IMR-90 (cell line): ENCODE results near the gene SLBP. TPM values are rescaled to one million over a fixed set of nuclear protein-coding genes. Genes with fewer than 3 reads are reported as not detected.

ENCODE experiments used
- ATAC-seq: fragments of 200-7000 bp; cut with Tn5 transposase; 2 replicates; pipeline ENCODE4 v1.9.1; 2020; ENCODE audit warnings: low read depth, mild to moderate bottlenecking, moderate library complexity
- BruUV-seq: library from RNA; stranded (reverse); fragments of 400-500 nt; replicated peaks from 2 replicates; lab custom pipeline; 2021; lab: Mats Ljungman, UMichigan
- CTCF ChIA-PET: fragments of 300-600 bp; formaldehyde crosslinking; extraction: SDS; loops from one replicate; lab custom pipeline; 2021; ENCODE audit warnings: antibody characterized with exemption; lab: Yijun Ruan, JAX
- POLR2A ChIA-PET: fragments of 300-600 bp; sonication (Branson Sonifier 250); formaldehyde crosslinking; loops from one replicate; lab custom pipeline; 2022; ENCODE audit warnings: antibody characterized with exemption; ENCODE audit not compliant: unreplicated experiment; lab: Charles Lee
- DNase-seq: peaks from one replicate; pipeline ENCODE4 v3.0.0; 2013
- H2AFZ ChIP-seq: replicated peaks from 2 replicates; pipeline ENCODE3; 2013; ENCODE audit warnings: low read length, mild to moderate bottlenecking; ENCODE audit not compliant: poor library complexity
- H2AK5ac ChIP-seq: 2 replicates; pipeline ENCODE4 v1.6.1; 2013; ENCODE audit warnings: low read depth, low read length, inconsistent platforms
- H2AK9ac ChIP-seq: replicated peaks from 2 replicates; pipeline ENCODE3; 2013; ENCODE audit warnings: mild to moderate bottlenecking, low read depth, low read length, moderate library complexity; ENCODE audit not compliant: poor library complexity
- H2BK120ac ChIP-seq: 2 replicates; pipeline ENCODE4 v1.6.1; 2013; ENCODE audit warnings: low read depth, low read length, inconsistent platforms
- H2BK15ac ChIP-seq: 3 replicates; pipeline ENCODE4 v1.6.1; 2013; ENCODE audit warnings: low read depth, low read length, inconsistent platforms
- H2BK20ac ChIP-seq: 2 replicates; pipeline ENCODE4 v1.6.1; 2013; ENCODE audit warnings: low read depth, mild to moderate bottlenecking, inconsistent platforms, low read length, moderate library complexity
- H2BK5ac ChIP-seq: 2 replicates; pipeline ENCODE4 v1.6.1; 2013; ENCODE audit warnings: mild to moderate bottlenecking, low read depth, low read length, inconsistent platforms; ENCODE audit not compliant: poor library complexity, severe bottlenecking
- H3K14ac ChIP-seq: replicated peaks from 2 replicates; pipeline ENCODE4 v1.6.1; 2013; ENCODE audit warnings: low read depth, low read length, inconsistent platforms
- H3K18ac ChIP-seq: 2 replicates; pipeline ENCODE4 v1.6.1; 2013; ENCODE audit warnings: low read depth, low read length, control low read depth
- H3K23ac ChIP-seq: 2 replicates; pipeline ENCODE4 v1.6.1; 2013; ENCODE audit warnings: low read depth, low read length, inconsistent platforms
- H3K27ac ChIP-seq: 2 replicates; pipeline ENCODE4 v1.5.1; 2013; ENCODE audit warnings: mild to moderate bottlenecking, control low read depth, low read length; ENCODE audit not compliant: insufficient read depth
- H3K27me3 ChIP-seq: 2 replicates; pipeline ENCODE4 v1.6.1; 2013; ENCODE audit warnings: low read length; ENCODE audit not compliant: control insufficient read depth, insufficient read depth
- H3K36me3 ChIP-seq: 2 replicates; pipeline ENCODE4 v1.6.1; 2013; ENCODE audit warnings: low read length, mixed read lengths; ENCODE audit not compliant: control insufficient read depth, insufficient read depth
- H3K4ac ChIP-seq: 2 replicates; pipeline ENCODE4 v1.6.1; 2013; ENCODE audit warnings: low read depth, low read length, inconsistent platforms
- H3K4me1 ChIP-seq: 2 replicates; pipeline ENCODE4 v1.6.1; 2013; ENCODE audit warnings: low read length, mixed read lengths; ENCODE audit not compliant: control insufficient read depth, insufficient read depth
- H3K4me2 ChIP-seq: 2 replicates; pipeline ENCODE4 v1.6.1; 2013; ENCODE audit warnings: low read depth, mild to moderate bottlenecking, control low read depth, low read length, moderate library complexity
- H3K4me3 ChIP-seq: 2 replicates; pipeline ENCODE4 v1.5.1; 2013; ENCODE audit warnings: low read depth, mild to moderate bottlenecking, control low read depth, low read length, moderate library complexity; ENCODE audit not compliant: insufficient read depth
- H3K56ac ChIP-seq: 2 replicates; pipeline ENCODE4 v1.6.1; 2013; ENCODE audit warnings: low read length, inconsistent platforms; ENCODE audit not compliant: insufficient read depth; ENCODE audit errors: extremely low read depth
- H3K79me1 ChIP-seq, 2 experiments: 2 replicates each; pipeline ENCODE4 v1.6.1; 2013; ENCODE audit warnings: low read length in 2 of 2, inconsistent platforms in 1 of 2, low read depth in 1 of 2
- H3K9ac ChIP-seq: 2 replicates; pipeline ENCODE4 v1.6.1; 2013; ENCODE audit warnings: low read depth, low read length, control low read depth
- H3K9me1 ChIP-seq: 2 replicates; pipeline ENCODE4 v1.6.1; 2013; ENCODE audit warnings: low read length, inconsistent platforms; ENCODE audit not compliant: insufficient read depth
- H3K9me3 ChIP-seq: 2 replicates; pipeline ENCODE4 v1.6.1; 2013; ENCODE audit warnings: low read length; ENCODE audit not compliant: control insufficient read depth, insufficient read depth
- H4K20me1 ChIP-seq: 2 replicates; pipeline ENCODE4 v1.6.1; 2013; ENCODE audit warnings: low read length, inconsistent platforms; ENCODE audit not compliant: insufficient read depth
- H4K5ac ChIP-seq: 2 replicates; pipeline ENCODE4 v1.6.1; 2013; ENCODE audit warnings: mild to moderate bottlenecking, low read depth, low read length, control low read depth
- H4K8ac ChIP-seq, 2 experiments: 2 replicates each; pipeline ENCODE4 v1.6.1; 2013; ENCODE audit warnings: low read depth in 2 of 2, low read length in 2 of 2, control low read depth in 1 of 2, inconsistent platforms in 1 of 2
- H4K91ac ChIP-seq: 2 replicates; pipeline ENCODE4 v1.6.1; 2013; ENCODE audit warnings: low read depth, low read length, inconsistent platforms; ENCODE audit not compliant: insufficient read depth
- BHLHE40 ChIP-seq: fragments of 150-350 bp; IDR thresholded peaks from 2 replicates; pipeline ENCODE4 v1.6.1; 2016; ENCODE audit warnings: mild to moderate bottlenecking, low read depth, low read length
- CEBPB ChIP-seq: IDR thresholded peaks from 2 replicates; pipeline ENCODE4 v1.6.1; 2012; ENCODE audit warnings: low read depth, low read length, improper control_type of control experiment
- CHD1 ChIP-seq: IDR thresholded peaks from 2 replicates; pipeline ENCODE4 v1.6.1; 2012; ENCODE audit warnings: low read depth, low read length, improper control_type of control experiment
- FOS ChIP-seq: fragments of 150-350 bp; IDR thresholded peaks from 2 replicates; pipeline ENCODE4 v1.6.1; 2016; ENCODE audit warnings: low read depth, low read length
- MAZ ChIP-seq: IDR thresholded peaks from 2 replicates; pipeline ENCODE4 v1.6.1; 2012; ENCODE audit warnings: low read depth, mild to moderate bottlenecking, low read length, improper control_type of control experiment, moderate library complexity, borderline replicate concordance
- MXI1 ChIP-seq: IDR thresholded peaks from 2 replicates; pipeline ENCODE4 v1.6.1; 2012; ENCODE audit warnings: low read depth, mild to moderate bottlenecking, low read length, moderate library complexity, borderline replicate concordance
- NFE2L2 ChIP-seq: fragments of 150-350 bp; IDR thresholded peaks from 2 replicates; pipeline ENCODE4 v1.6.1; 2016; ENCODE audit warnings: low read depth, mild to moderate bottlenecking, low read length
- POLR2A ChIP-seq: IDR thresholded peaks from 2 replicates; pipeline ENCODE4 v1.6.1; 2012; ENCODE audit warnings: mild to moderate bottlenecking, low read depth, low read length
- RCOR1 ChIP-seq: IDR thresholded peaks from 2 replicates; pipeline ENCODE4 v1.6.1; 2012; ENCODE audit warnings: mild to moderate bottlenecking, low read length, improper control_type of control experiment; ENCODE audit not compliant: insufficient replicate concordance
- RFX5 ChIP-seq: IDR thresholded peaks from 2 replicates; pipeline ENCODE4 v1.8.0; 2012; ENCODE audit warnings: low read depth, mild to moderate bottlenecking, low read length, moderate library complexity
- SMC3 ChIP-seq: fragments of 150-350 bp; IDR thresholded peaks from 2 replicates; pipeline ENCODE4 v1.6.1; 2016; ENCODE audit warnings: low read depth, mild to moderate bottlenecking, antibody characterized with exemption, low read length, moderate library complexity
- USF2 ChIP-seq: fragments of 150-350 bp; IDR thresholded peaks from 2 replicates; pipeline ENCODE4 v1.6.1; 2017; ENCODE audit warnings: mild to moderate bottlenecking, antibody characterized with exemption, low read length, low read depth
- WGBS, 2 experiments: methylation state at CpG; one replicate each; pipeline versions ENCODE4 v1.1.5 to v1.1.7; 2013; ENCODE audit warnings: missing lambda C conversion rate in 2 of 2; ENCODE audit not compliant: insufficient read length in 1 of 2; ENCODE audit errors: extremely low coverage in 2 of 2; 5-methylcytosine and 5-hydroxymethylcytosine counted together
- dilution Hi-C: fragments of 300-500 bp; cut with HindIII; formaldehyde crosslinking; loops from one replicate; pipeline ENCODE4 v1.14.3; 2018; ENCODE audit warnings: low sequenced_read_pairs; ENCODE audit not compliant: unreplicated experiment
- in situ Hi-C: fragments of 300-500 bp; cut with MboI; formaldehyde crosslinking; loops from 3 replicates; pipeline ENCODE4 v1.14.3; 2019; ENCODE audit warnings: low sequenced_read_pairs, inconsistent platforms, mixed read lengths
- intact Hi-C: fragments of 100-400 bp; cut with micrococcal nuclease; formaldehyde crosslinking; loops from 2 replicates; pipeline ENCODE4 v1.10.0; 2022
- polyA plus RNA-seq, 3 experiments: library from polyadenylated mRNA; depleted of rRNA; stranded (reverse); fragments of >200 nt; gene quantifications; 2 replicates each; pipeline ENCODE4 v1.2.3, GENCODE V29; 2012; ENCODE audit warnings: low replicate concordance in 1 of 3
- total RNA-seq: library from RNA; depleted of rRNA; stranded (reverse); fragments of >200 nt; gene quantifications from 2 replicates; pipeline ENCODE4 v1.2.3, GENCODE V29; 2012

Gene SLBP
- total and polyA plus RNA-seq, 2 of the 4 experiments (the other 2 are of a cell fraction): 64.9 to 66.1 TPM

- TF ChIP-seq FOS: no peak
Observed at GRCh38 chr4:1718095-1718850, 6.2 kb upstream of the SLBP start (continued).

GRCh38 chr4:1717129-1718094 lies 5.3 kb upstream of the SLBP start:
- Histone ChIP-seq H4K8ac (no peak overlapping the region), H2BK5ac (no peak overlapping the region), H2AK5ac (no peak overlapping the region), H3K18ac (no peak overlapping the region), H3K9me1 (peaks cover 5% of the 10 kb centered on the region; the same call in 1 of the 2 replicates), H3K79me1 (peaks cover 29 to 77% of the 10 kb centered on the region in 2 experiments), H3K36me3 (peaks cover 11% of the 10 kb centered on the region), H2BK15ac (no peak overlapping the region), H3K4ac (no peak overlapping the region), H2BK120ac (no peak overlapping the region), H3K4me2 (no peak overlapping the region), H4K5ac (no peak overlapping the region), H3K4me1 (peaks cover 13% of the 10 kb centered on the region), H3K9me3 (no peaks in the 10 kb centered on the region), H3K14ac (no peak overlapping the region), H4K20me1 (peaks cover 8% of the 10 kb centered on the region), H4K91ac (no peak overlapping the region), H3K23ac (no peak overlapping the region), H3K56ac (no peak overlapping the region), H3K9ac (no peak overlapping the region), H2BK20ac (no peak overlapping the region), H2AK9ac (no peak overlapping the region), H2AFZ (no peak overlapping the region), H3K27ac (no peak overlapping the region), H3K4me3 (no peak overlapping the region), H3K27me3 (no peaks in the 10 kb centered on the region)
- CTCF ChIA-PET: no interaction called here
- intact Hi-C loops: no loop called here
- BruUV-seq: no TSS peak
- POLR2A ChIA-PET: no interaction called here
- dilution Hi-C loops: no loop called here
- DNase-seq (no peak), ATAC-seq (no peak)
- in situ Hi-C loops: no loop called here
- 94% methylated on average over 25 of the region's 32 CpGs; no CpG with 5 or more reads in 1 of the 2 experiments for WGBS, 2 experiments
- no peak for TF ChIP-seq MXI1
- TF ChIP-seq USF2: no peak
- no peak for TF ChIP-seq NFE2L2
- no peak for TF ChIP-seq CHD1
- no peak for TF ChIP-seq RCOR1
- TF ChIP-seq POLR2A: no peak
- TF ChIP-seq BHLHE40: no peak
- no peak for TF ChIP-seq CEBPB
- no peak for TF ChIP-seq RFX5
- TF ChIP-seq SMC3: no peak
- TF ChIP-seq FOS: no peak
- no peak for TF ChIP-seq MAZ
